ENCODE data around the gene CEP152.

DNA sequence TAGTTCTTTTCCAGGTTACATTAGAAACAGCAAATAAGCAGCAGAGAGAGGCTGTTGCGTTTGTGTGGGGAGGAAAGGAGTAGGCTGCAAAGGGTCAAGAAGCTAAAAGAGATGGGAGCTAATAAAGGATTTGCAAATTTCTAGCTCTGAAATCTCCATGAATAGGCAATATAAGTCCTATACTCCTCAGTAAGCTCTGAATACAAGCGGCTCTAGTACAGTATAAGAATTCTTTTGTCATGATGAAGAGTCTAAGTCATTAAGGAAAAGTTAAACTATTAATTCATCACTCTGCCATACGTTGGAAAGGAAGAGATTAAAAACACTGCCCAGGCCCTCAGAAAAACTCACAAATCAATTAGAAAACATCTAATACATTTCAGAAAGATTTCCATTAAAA, 59.3 kb downstream of the CEP152 start:
- TF ChIP-seq CTCF (IDR thresholded peaks at IDR 0.05) (no peak), EP300 (IDR thresholded peaks at IDR 0.05) (no peak), POLR2A (IDR thresholded peaks at IDR 0.05; ENCODE audit: low read depth) (no peak), POLR2AphosphoS5 (IDR thresholded peaks at IDR 0.05) (no peak)

All from esophagus muscularis mucosa (tissue), 4 donors.